OCI-LY3 (cell line): ENCODE measurements around the gene KIF6.

ENCODE experiments used
- H2AFZ ChIP-seq: fragments of 200-600, 300-600 bp; shearing (Covaris generic); 2 replicates; pipeline ENCODE4 v1.6.0; 2014; ENCODE audit warnings: antibody characterized with exemption, low read depth, low read length
- H3K27ac ChIP-seq: fragments of 200-600, 300-600 bp; sonication (generic); 2 replicates; pipeline ENCODE4 v1.5.1; 2014; ENCODE audit warnings: mild to moderate bottlenecking, low read length, moderate library complexity, mixed read lengths
- H3K27me3 ChIP-seq: fragments of 200-600, 300-600 bp; sonication (generic); 2 replicates; pipeline ENCODE4 v1.6.1; 2014; ENCODE audit warnings: low read depth, low read length, mixed read lengths
- H3K36me3 ChIP-seq: fragments of 200-600, 300-600 bp; sonication (generic); replicated peaks from 2 replicates; pipeline ENCODE3; 2014; ENCODE audit warnings: low read depth, low read length, mixed read lengths
- H3K4me1 ChIP-seq: fragments of 300-600, 200-600 bp; sonication (generic); 2 replicates; pipeline ENCODE4 v1.6.1; 2014; ENCODE audit warnings: low read length, mixed read lengths
- H3K4me2 ChIP-seq: fragments of 200-600, 300-600 bp; sonication (generic); 2 replicates; pipeline ENCODE4 v1.6.1; 2014; ENCODE audit warnings: low read length, mixed read lengths
- H3K4me3 ChIP-seq: fragments of 300-600, 200-600 bp; sonication (generic); 2 replicates; pipeline ENCODE4 v1.5.1; 2014; ENCODE audit warnings: antibody characterized with exemption, mild to moderate bottlenecking, low read length, moderate library complexity
- H3K79me2 ChIP-seq: fragments of 300-600, 200-600 bp; shearing (Covaris generic); 2 replicates; pipeline ENCODE4 v1.6.1; 2014; ENCODE audit warnings: mild to moderate bottlenecking, low read length, mixed read lengths
- H3K9ac ChIP-seq: fragments of 300-600, 200-600 bp; shearing (Covaris generic); 2 replicates; pipeline ENCODE4 v1.6.0; 2014; ENCODE audit warnings: mild to moderate bottlenecking, low read length, moderate library complexity
- H3K9me3 ChIP-seq: fragments of 200-600, 300-600 bp; shearing (Covaris generic); 2 replicates; pipeline ENCODE4 v1.6.1; 2014; ENCODE audit warnings: low read length, mixed read lengths; ENCODE audit not compliant: insufficient read depth
- H4K20me1 ChIP-seq: fragments of 200-600, 300-600 bp; sonication (generic); 2 replicates; pipeline ENCODE4 v1.6.1; 2016; ENCODE audit warnings: low read length, mixed read lengths; ENCODE audit not compliant: insufficient read depth
- EZH2phosphoT487 ChIP-seq: fragments of 200-600 bp; shearing (Covaris generic); IDR thresholded peaks from 2 replicates; pipeline ENCODE4 v1.6.1; 2018; ENCODE audit warnings: antibody characterized with exemption, mixed run types, low read depth
- TF ChIP-seq, protein P1 (sequence below): fragments of 200-600, 300-600 bp; sonication (generic); IDR thresholded peaks from 2 replicates; pipeline ENCODE4 v1.5.1; 2014; ENCODE audit warnings: antibody characterized with exemption, low read length, low read depth

The KIF6 gene

GRCh38 chr6:39366931-39367618, 358.1 kb downstream of the KIF6 start:
- H3K27ac ChIP-seq, result no peak overlapping the region
- no peak for TF ChIP-seq EZH2phosphoT487
- TF ChIP-seq, protein P1, sequence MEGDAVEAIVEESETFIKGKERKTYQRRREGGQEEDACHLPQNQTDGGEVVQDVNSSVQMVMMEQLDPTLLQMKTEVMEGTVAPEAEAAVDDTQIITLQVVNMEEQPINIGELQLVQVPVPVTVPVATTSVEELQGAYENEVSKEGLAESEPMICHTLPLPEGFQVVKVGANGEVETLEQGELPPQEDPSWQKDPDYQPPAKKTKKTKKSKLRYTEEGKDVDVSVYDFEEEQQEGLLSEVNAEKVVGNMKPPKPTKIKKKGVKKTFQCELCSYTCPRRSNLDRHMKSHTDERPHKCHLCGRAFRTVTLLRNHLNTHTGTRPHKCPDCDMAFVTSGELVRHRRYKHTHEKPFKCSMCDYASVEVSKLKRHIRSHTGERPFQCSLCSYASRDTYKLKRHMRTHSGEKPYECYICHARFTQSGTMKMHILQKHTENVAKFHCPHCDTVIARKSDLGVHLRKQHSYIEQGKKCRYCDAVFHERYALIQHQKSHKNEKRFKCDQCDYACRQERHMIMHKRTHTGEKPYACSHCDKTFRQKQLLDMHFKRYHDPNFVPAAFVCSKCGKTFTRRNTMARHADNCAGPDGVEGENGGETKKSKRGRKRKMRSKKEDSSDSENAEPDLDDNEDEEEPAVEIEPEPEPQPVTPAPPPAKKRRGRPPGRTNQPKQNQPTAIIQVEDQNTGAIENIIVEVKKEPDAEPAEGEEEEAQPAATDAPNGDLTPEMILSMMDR, result no peak
- H3K79me2 ChIP-seq, result no peaks in the 10 kb centered on the region
- H3K27me3 ChIP-seq, result no peaks in the 10 kb centered on the region
- peaks cover 4% of the 10 kb centered on the region for H3K4me1 ChIP-seq
- no peak overlapping the region for H3K9ac ChIP-seq
- no peak overlapping the region for H3K4me2 ChIP-seq
- H2AFZ ChIP-seq, result no peak overlapping the region
- no peaks in the 10 kb centered on the region for H4K20me1 ChIP-seq
- H3K36me3 ChIP-seq, result no peaks in the 10 kb centered on the region
- no peak overlapping the region for H3K4me3 ChIP-seq
- H3K9me3 ChIP-seq, result no peaks in the 10 kb centered on the region

DNA sequence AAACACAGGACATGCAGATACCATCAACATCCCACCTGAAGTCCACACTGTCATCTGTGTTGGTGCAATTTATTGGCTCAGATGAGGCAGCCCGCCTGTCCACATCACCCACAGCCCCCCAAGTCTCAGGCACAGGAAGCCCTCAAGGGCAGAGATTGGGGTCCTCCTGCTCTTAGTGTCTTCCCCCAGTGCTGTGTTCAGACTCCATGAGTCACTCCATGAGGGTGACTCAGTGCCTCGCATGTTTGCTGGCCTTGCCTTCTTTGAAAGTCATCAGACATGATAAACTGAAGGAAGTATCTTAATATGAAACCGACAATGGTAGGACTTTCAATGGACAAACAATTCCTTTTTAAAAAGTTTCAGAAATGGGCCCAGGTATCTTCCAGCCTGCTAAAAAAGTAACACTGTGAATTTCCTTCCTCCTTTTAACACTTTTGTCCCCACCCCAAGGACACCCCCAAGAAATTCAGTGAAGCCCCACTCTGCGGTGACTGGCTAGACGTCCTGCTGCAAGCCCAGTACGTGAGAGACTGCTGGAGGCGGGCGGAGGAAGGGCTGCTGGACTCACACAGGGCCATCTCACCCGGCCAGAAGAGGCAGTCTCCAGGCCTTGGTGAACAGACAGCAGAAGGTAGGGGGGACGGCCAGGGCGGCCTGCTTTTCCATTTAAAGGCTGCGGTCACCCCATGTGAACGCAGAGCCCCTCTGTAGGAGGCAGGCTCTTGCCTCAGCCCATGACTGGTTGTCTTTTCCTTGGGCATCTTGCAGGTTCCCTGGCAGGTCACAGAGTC, 359.7 kb downstream of the KIF6 start:
- Histone ChIP-seq H3K27ac (no peak overlapping the region), H3K4me2 (no peak overlapping the region), H3K79me2 (no peaks in the 10 kb centered on the region), H3K4me1 (peaks cover 4% of the 10 kb centered on the region), H3K9me3 (no peaks in the 10 kb centered on the region), H3K4me3 (no peak overlapping the region), H3K9ac (no peak overlapping the region), H2AFZ (no peak overlapping the region), H3K27me3 (no peaks in the 10 kb centered on the region), H3K36me3 (no peaks in the 10 kb centered on the region), H4K20me1 (no peaks in the 10 kb centered on the region)
- TF ChIP-seq EZH2phosphoT487, result no peak
- TF ChIP-seq, protein P1, result no peak

GRCh38 chr6:39363280-39363679, 361.9 kb downstream of the KIF6 start:
- Histone ChIP-seq H3K36me3 (no peaks in the 10 kb centered on the region), H3K4me3 (no peak overlapping the region), H3K9me3 (no peaks in the 10 kb centered on the region), H3K9ac (no peak overlapping the region), H3K27me3 (no peaks in the 10 kb centered on the region), H3K79me2 (no peaks in the 10 kb centered on the region), H3K27ac (no peak overlapping the region), H3K4me2 (no peak overlapping the region), H4K20me1 (no peaks in the 10 kb centered on the region), H2AFZ (no peak overlapping the region), H3K4me1 (peaks cover 4% of the 10 kb centered on the region)
- TF ChIP-seq, protein P1, result no peak
- no peak for TF ChIP-seq EZH2phosphoT487

GRCh38 chr6:39362487-39362865, 362.7 kb downstream of the KIF6 start:
- Histone ChIP-seq H2AFZ (peak overlapping the region; percentile 98), H3K4me3 (peak overlapping the region; percentile 74), H3K4me2 (peak overlapping the region; percentile 91), H3K27ac (no peak overlapping the region), H3K9me3 (no peaks in the 10 kb centered on the region), H3K9ac (peak overlapping the region; percentile 31), H4K20me1 (no peaks in the 10 kb centered on the region), H3K79me2 (no peaks in the 10 kb centered on the region), H3K4me1 (peaks cover 4% of the 10 kb centered on the region), H3K27me3 (no peaks in the 10 kb centered on the region), H3K36me3 (no peaks in the 10 kb centered on the region)
- TF ChIP-seq, protein P1, result peak; percentile 41; the same call in 1 of the 2 replicates
- TF ChIP-seq EZH2phosphoT487, result no peak
